GM21367 (cell line): Measurements from ENCODE around the gene FHAD1.
"Not testable (repeated sequence)": the region's sequence is repeated elsewhere in the genome, so short reads cannot be mapped to it uniquely, and the experiment has no call there.

Experiments
- ATAC-seq: cut with Tn5 transposase; IDR thresholded peaks from one replicate; pipeline ENCODE4 v1.9.1; 2021; ENCODE audit not compliant: unreplicated experiment

The FHAD1 gene

DNA sequence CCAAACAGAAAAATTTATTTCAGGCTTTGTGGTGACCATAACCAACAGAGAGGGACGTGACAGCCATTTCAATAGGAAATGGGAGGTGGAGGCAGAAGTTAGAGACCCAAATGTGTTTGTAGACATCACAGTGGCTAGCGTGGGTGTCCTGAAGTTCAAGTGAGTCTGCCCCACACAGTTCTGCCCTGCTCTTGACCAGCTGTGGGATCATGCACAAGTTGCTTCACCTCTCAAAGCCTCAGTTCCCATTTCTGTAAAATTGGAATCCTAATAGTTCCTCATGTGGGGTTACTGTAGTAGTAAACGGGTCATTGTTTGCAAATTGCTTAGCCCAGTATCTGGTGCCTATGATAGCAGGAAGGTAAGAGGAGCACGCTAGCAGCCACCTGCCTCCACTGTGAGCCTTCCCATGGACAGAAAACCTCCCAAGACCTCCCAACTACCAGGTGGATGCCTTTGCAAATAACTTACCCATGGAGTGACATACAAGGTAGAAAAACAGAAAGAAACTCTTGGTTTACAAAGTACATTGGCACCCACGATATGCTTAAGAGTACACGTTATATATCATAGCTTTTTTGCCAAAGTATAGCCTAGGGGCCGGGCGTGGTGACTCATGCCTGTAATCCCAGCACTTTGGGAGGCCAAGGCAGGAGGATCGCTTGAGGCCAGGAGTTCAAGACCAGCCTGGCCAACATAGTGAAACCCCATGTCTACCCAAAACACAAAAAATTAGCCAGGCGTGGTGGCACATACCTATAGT lies 29.1 kb downstream of the FHAD1 start:
- ATAC-seq, result no peak

DNA sequence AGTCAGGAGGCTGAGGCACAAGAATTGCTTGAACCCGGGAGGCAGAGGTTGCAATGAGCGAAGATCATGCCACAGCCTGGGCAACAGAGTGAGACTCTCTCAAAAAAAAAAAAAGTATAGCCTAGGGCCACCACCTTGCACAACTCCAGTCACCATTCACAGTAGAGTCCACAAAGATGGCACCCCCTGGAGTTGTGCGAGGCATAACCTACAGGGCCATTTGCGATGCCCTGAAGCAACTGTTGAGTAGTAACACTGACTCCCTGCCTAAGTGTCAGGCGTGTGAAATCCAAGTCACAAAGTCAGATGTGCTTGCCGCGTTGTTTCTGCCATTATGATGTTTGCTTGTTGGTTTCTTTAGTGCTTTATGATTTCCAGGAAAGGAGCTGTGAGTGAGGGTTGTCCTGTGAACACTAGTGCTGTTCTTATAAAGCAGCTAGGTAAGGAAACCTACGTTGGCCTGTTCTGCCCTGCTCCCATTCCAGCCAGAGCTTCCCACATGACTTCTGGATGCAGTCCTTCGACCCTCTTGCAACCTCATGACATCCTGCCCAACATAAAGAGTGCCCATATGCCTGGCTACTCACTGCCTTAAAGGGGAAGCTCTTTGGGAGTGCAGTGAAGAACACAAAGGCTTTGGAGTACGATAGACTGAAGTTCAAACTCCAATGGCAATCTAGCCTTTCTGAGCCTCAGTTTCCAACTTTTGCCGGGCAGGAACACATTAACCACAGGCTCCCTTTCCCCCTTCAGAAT lies 29.8 kb downstream of the FHAD1 start:
- ATAC-seq, result no peak

- ATAC-seq, result no peak
Measured at GRCh38 chr1:15277447-15277838, 30.4 kb downstream of the FHAD1 start.

GRCh38 chr1:15277933-15278332 lies 30.9 kb downstream of the FHAD1 start:
- no peak for ATAC-seq

DNA sequence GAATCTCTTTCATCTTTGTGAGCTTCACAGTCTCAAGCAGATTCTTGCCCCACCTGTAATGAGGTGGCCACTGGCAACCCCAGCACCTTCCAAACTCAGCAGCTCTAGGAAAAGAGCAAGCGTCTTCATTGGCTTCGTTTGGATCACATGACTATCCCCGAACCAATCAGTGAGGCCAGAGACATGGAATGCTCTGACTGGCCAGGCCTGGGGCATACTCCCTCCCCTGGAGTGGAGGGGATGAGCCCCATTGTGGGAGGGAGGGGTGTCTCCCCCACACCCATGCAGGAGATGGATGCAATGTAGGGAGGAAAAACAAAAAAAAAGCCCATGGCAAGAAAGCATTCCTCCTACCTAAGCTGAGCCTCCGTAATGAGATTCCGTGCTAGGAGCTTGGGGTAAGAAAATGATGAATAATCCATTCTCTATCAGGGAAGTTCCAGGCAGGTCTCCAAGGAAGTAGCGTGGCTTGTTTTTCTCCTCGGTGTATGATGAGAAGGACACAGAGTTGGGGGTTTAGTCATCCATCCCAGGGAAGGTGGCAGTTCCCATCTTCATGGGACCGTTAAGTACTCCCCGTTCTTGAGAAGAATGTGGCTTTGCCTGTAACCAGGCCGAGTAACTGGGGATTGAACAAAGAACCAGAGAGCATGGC lies 32.7 kb downstream of the FHAD1 start:
- no peak for ATAC-seq

- ATAC-seq, result no peak
Measured at GRCh38 chr1:15280416-15280815, 33.4 kb downstream of the FHAD1 start.

- ATAC-seq, result no peak
Measured at GRCh38 chr1:15282038-15282437, 35.0 kb downstream of the FHAD1 start.

DNA sequence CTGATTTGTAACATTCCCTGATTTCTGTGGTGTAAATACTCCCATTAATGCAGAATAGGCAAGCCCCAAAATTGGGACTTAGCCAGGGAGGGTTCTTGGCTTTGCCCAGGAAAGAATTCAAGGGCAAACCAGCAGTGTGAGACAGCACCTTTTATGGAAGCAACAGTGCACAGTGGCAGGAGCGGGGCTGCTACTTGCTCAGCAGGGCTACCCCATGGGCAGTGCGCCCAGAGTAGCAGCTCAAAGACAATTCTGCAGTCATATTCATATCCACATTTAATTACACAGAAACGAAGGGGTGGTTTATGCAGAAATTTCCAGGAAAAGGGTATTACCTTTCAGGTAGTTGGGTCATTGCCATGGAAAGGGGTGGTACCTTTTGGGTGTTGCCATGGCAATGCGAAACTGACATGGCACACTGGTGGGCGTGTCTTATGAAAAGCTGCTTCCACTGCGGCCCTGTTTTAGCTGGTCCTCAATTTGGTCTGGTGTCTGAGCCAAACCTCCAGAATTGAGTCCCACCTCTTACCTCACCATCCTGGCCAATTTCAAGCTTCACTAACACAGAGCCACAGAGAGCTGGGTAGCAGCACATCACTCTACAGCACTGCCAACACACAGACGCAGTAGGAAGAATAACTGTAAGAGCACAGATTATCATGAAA lies 35.9 kb downstream of the FHAD1 start:
- ATAC-seq, result no peak

DNA sequence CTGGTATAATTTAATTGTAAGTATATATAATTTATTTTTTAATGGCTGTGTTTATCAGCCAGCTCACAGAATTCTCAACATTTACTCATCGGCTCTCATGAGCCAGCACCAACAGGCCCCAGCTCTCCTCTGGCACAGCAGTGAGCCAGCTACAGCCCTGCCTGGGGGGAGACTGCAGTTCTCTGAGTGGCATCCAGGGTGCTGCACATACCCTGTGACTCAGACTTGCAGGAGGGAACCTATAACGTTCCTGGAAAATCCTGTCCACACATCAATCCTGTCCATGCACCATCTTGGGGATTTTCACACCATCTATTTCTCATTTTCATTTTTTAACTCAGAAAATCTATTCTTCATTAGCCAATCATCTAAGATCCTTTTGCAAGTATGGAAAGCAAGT lies 36.5 kb downstream of the FHAD1 start:
- ATAC-seq, result no peak

- ATAC-seq, result no peak
Measured at GRCh38 chr1:15286452-15286851, 39.4 kb downstream of the FHAD1 start.

- no peak for ATAC-seq
Measured at GRCh38 chr1:15287035-15287979, 40.3 kb downstream of the FHAD1 start.

DNA sequence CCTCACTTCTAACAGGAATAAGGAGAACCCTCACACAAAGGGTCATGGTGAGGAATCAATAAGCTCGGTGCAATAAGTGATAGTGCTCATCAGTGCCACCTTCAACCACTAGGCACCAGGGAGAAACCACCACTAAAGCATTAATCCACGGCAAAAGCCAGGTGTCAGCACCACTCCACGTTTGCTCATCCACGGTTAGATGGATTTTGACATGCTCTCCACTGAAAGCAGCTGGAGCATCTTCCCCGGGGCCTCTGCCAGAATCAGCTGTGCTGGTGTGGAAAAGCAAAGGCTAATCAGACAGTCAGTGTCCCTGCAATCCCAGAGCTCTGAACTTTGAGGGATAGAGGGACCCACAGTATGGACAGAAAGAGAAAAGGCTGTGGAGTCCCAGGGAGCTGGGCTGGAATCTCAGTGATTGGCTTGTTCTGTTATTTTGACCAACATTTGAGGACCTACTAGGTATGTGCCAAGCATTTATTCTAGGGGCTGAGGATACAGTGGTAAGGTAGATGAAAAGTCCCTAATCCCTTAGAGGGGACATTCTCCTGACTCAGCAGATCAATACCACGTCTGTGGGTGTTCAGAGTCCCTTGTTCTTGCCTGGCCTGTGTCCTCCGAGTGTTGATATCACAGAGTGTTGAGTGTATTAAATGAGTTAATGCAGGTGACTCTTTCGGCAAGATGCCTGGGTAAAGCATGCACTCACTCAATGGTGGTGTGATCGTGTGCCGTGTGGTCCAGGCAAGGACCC lies 41.3 kb downstream of the FHAD1 start:
- no peak for ATAC-seq

- no peak for ATAC-seq
Measured at GRCh38 chr1:15289251-15289651, 42.2 kb downstream of the FHAD1 start.

GRCh38 chr1:15290382-15290781 lies 43.4 kb downstream of the FHAD1 start:
- ATAC-seq, result no peak

- no peak for ATAC-seq
Measured at GRCh38 chr1:15295696-15296095, 48.7 kb downstream of the FHAD1 start.

GRCh38 chr1:15296585-15297321 lies 49.7 kb downstream of the FHAD1 start:
- ATAC-seq, result no peak

- ATAC-seq, result not testable (repeated sequence)
Measured at GRCh38 chr1:15297975-15298374, 51.0 kb downstream of the FHAD1 start.

DNA sequence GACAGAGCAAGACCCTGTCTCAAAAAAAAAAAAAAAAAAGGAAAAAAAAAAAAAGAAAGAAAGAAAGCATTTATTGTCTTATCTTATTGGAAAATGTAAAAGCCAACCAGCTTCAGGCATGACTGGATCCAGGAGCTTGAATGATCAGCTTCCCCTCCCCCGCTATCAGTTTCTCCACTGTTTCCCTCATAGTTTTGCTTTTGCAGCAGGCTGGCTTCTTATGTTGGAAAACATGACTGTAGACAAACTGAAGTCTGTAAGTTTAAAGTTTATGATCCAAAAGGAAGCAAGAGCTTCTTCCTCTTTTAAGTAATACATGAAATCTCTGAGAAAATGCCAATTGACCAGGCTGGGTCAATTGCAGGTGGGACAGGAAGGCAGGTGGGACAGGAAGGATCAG lies 52.2 kb downstream of the FHAD1 start:
- no peak for ATAC-seq

DNA sequence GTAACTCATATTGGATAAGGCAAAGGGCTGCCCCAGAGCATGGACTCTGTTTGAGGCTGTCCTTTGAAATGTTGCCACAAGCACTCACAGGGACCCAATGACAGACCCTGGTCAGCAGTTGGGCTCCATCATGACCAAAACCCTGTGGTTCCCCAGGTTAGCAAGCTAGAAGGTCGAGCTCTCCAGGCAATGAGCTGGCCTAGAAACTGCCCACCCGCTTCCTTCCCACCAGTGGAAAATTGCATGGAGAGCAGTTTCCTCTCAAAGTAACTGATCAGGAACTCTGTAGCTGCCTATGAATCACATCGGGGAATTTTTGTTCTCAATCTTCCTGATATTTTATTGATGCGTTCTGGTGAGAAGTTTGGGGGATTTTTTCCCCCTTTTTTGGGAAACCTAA lies 52.8 kb downstream of the FHAD1 start:
- no peak for ATAC-seq
